ENCODE results near the gene COX6B2.

The COX6B2 gene

GRCh38 chr19:55382013-55382412, 27.5 kb upstream of the COX6B2 start (continued):
- TF ChIP-seq PRDM10 (tag by site-specific recombination; IDR thresholded peaks at IDR 0.05) = no peak

- Histone ChIP-seq H3K36me3 (ENCODE audit: control insufficient read depth in 2 of 2, insufficient read depth in 1 of 2, low read length in 2 of 2) (no peaks in the 10 kb centered on the region), H3K4me1 (ENCODE audit: control insufficient read depth, insufficient read depth, low read length) (no peaks in the 10 kb centered on the region), H3K9me3 (ENCODE audit: control insufficient read depth, insufficient read depth, low read depth, low read length) (no peaks in the 10 kb centered on the region), H3K4me3 (ENCODE audit: low read depth, low read length) (no peak overlapping the region), H3K27ac (ENCODE audit: extremely low read depth, low read depth, low read length) (no peak overlapping the region)
- ChIA-PET POLR2A (no interaction called here), CTCF (no interaction called here)
- TF ChIP-seq ZBTB10 (tag by site-specific recombination; IDR thresholded peaks at IDR 0.05) (0 out of 2 replicates have a peak, but pooled peaks have one; percentile 47), SALL2 (tag by site-specific recombination; IDR thresholded peaks at IDR 0.05; ENCODE audit: borderline replicate concordance) (no peak), ZNF366 (tag by site-specific recombination; conservative IDR thresholded peaks at IDR 0.05) (no peak), ZNF24 (tag by site-specific recombination; IDR thresholded peaks at IDR 0.05) (no peak), ZBTB1 (tag by site-specific recombination; IDR thresholded peaks at IDR 0.05) (no peak), ZNF248 (tag by site-specific recombination; IDR thresholded peaks at IDR 0.05) (no peak), BCL11B (tag by site-specific recombination; IDR thresholded peaks at IDR 0.05; ENCODE audit: low read depth) (no peak), ZIC2 (tag by site-specific recombination; IDR thresholded peaks at IDR 0.05) (peak; percentile 11; the same call in 1 of the 2 replicates), HIC1 (tag by site-specific recombination; IDR thresholded peaks at IDR 0.05) (0 out of 2 replicates have a peak, but pooled peaks have one; percentile 13), GLIS1 (tag by site-specific recombination; IDR thresholded peaks at IDR 0.05) (0 out of 2 replicates have a peak, but pooled peaks have one; percentile 2)
Observed at GRCh38 chr19:55379174-55379573, 24.7 kb upstream of the COX6B2 start.

- ChIA-PET CTCF (interaction anchor here (0.6 to 1.0 kb wide), 2 partner anchors 127 to 211 kb away, joined by 3 read pairs; partner anchors contain the start of gene DNAAF3), POLR2A (no interaction called here)
- Histone ChIP-seq H3K27ac (ENCODE audit: extremely low read depth, low read depth, low read length) (no peak overlapping the region), H3K36me3 (ENCODE audit: control insufficient read depth in 2 of 2, insufficient read depth in 1 of 2, low read length in 2 of 2) (no peaks in the 10 kb centered on the region), H3K4me1 (ENCODE audit: control insufficient read depth, insufficient read depth, low read length) (no peaks in the 10 kb centered on the region; the same call in 1 of the 2 replicates), H3K4me3 (ENCODE audit: low read depth, low read length) (no peak overlapping the region), H3K9me3 (ENCODE audit: control insufficient read depth, insufficient read depth, low read depth, low read length) (no peaks in the 10 kb centered on the region)
- TF ChIP-seq ZNF133 (tag by site-specific recombination; IDR thresholded peaks at IDR 0.05) (no peak), ZNF580 (tag by site-specific recombination; IDR thresholded peaks at IDR 0.05) (no peak), ZNF600 (tag by site-specific recombination; IDR thresholded peaks at IDR 0.05) (peak; percentile 52)
Observed at GRCh38 chr19:55377356-55378131, 23.0 kb upstream of the COX6B2 start.

Data from HEK293 (cell line).